Caco-2 (cell line): Measurements from ENCODE around the gene DIAPH3. TPM values are rescaled to one million over a fixed set of nuclear protein-coding genes. Genes with fewer than 3 reads are reported as not detected.

ENCODE experiments used
- BruUV-seq: library from RNA; stranded (reverse); fragments of 400-500 nt; replicated peaks from 2 replicates; lab custom pipeline; 2021; lab: Mats Ljungman, UMichigan
- CTCF ChIA-PET: fragments of 300-600 bp; sonication (Branson Sonifier 250); formaldehyde crosslinking; loops from one replicate; lab custom pipeline; 2022; ENCODE audit warnings: antibody characterized with exemption; lab: Charles Lee
- POLR2A ChIA-PET: fragments of 300-600 bp; sonication (Branson Sonifier 250); formaldehyde crosslinking; loops from one replicate; lab custom pipeline; 2022; ENCODE audit warnings: antibody characterized with exemption; lab: Charles Lee
- DNase-seq, 2 experiments: peaks; one replicate each; pipeline versions ENCODE4 v3.0.0 to v3.0.0-alpha.2; 2020 to 2022
- H3K27me3 ChIP-seq: replicated peaks from 2 replicates; pipeline ENCODE4 v1.6.0; 2011; ENCODE audit warnings: low read length; ENCODE audit not compliant: control insufficient read depth, insufficient read depth
- H3K36me3 ChIP-seq: 2 replicates; pipeline ENCODE4 v1.5.1; 2011; ENCODE audit warnings: low read length; ENCODE audit not compliant: control insufficient read depth, insufficient read depth
- H3K4me1 ChIP-seq: fragments of 250-450 bp; sonication (Bioruptor Pico); 2 replicates; pipeline ENCODE4 v1.5.1; 2020; ENCODE audit warnings: mild to moderate bottlenecking
- H3K4me3 ChIP-seq: 2 replicates; pipeline ENCODE4 v1.5.1; 2011; ENCODE audit warnings: low read depth, mild to moderate bottlenecking, control low read depth, low read length
- H3K9me3 ChIP-seq: fragments of 250-450 bp; sonication (Bioruptor Pico); 2 replicates; pipeline ENCODE4 v1.5.1; 2020; ENCODE audit warnings: mild to moderate bottlenecking, moderate library complexity
- H3K27ac Mint-ChIP-seq: one replicate; pipeline ENCODE4 v1.8.0; 2022; ENCODE audit warnings: mixed read lengths; ENCODE audit not compliant: unreplicated experiment
- H3K27me3 Mint-ChIP-seq: one replicate; pipeline ENCODE4 v1.8.0; 2022; ENCODE audit warnings: mixed read lengths; ENCODE audit not compliant: insufficient read depth, unreplicated experiment
- H3K36me3 Mint-ChIP-seq: one replicate; pipeline ENCODE4 v1.8.0; 2022; ENCODE audit warnings: mild to moderate bottlenecking, mixed read lengths; ENCODE audit not compliant: insufficient read depth, unreplicated experiment
- H3K4me1 Mint-ChIP-seq: one replicate; pipeline ENCODE4 v1.8.0; 2022; ENCODE audit warnings: low read depth, mixed read lengths; ENCODE audit not compliant: unreplicated experiment
- H3K4me3 Mint-ChIP-seq: one replicate; pipeline ENCODE4 v1.8.0; 2022; ENCODE audit warnings: mild to moderate bottlenecking, moderate library complexity, mixed read lengths; ENCODE audit not compliant: unreplicated experiment
- H3K9me3 Mint-ChIP-seq: one replicate; pipeline ENCODE4 v1.8.0; 2022; ENCODE audit warnings: mixed read lengths; ENCODE audit not compliant: unreplicated experiment
- intact Hi-C: fragments of 100-400 bp; cut with micrococcal nuclease; formaldehyde crosslinking; loops from one replicate; pipeline ENCODE4 v1.10.0; 2022; ENCODE audit not compliant: unreplicated experiment
- total RNA-seq: library from RNA; stranded (reverse); gene quantifications from 2 replicates; pipeline ENCODE4 v1.2.3, GENCODE V29; 2022
- TF ChIP-seq, protein P1 (sequence below), 2 experiments: fragments of 200-600 bp in 1 of 2; IDR thresholded peaks; 1 replicate in 1 of 2; 2 replicates in 1 of 2; pipeline versions ENCODE4 v1.5.1 to v1.8.0; 2011 to 2022; ENCODE audit warnings: antibody characterized with exemption in 1 of 2, control low read depth in 1 of 2, inconsistent platforms in 1 of 2, low read depth in 1 of 2, low read length in 1 of 2, mild to moderate bottlenecking in 1 of 2, moderate library complexity in 1 of 2; ENCODE audit not compliant: insufficient read depth in 1 of 2, severe bottlenecking in 1 of 2, unreplicated experiment in 1 of 2

The DIAPH3 gene
- total RNA-seq, 1 experiment from 2014 or later, result 60.6 TPM

DNA sequence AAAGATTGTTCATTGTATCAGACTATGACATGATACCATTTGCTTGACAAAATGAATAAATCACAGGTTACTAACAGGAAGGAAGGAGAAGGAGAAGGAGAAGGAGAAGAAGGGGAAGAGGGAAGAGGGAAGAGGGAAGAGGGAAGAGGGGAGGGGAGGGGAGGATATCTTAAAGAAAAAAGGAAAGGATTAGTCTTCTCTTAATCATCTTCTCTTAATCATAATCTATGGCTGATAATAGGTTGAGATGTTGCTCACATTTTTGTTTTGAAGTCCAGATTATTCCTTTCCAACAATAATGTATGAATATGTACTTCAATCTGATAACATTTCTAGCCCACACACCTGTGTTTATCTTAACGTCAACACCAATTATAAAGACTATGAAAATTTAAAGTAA, 25.1 kb downstream of the DIAPH3 start:
- TF ChIP-seq, protein P1, sequence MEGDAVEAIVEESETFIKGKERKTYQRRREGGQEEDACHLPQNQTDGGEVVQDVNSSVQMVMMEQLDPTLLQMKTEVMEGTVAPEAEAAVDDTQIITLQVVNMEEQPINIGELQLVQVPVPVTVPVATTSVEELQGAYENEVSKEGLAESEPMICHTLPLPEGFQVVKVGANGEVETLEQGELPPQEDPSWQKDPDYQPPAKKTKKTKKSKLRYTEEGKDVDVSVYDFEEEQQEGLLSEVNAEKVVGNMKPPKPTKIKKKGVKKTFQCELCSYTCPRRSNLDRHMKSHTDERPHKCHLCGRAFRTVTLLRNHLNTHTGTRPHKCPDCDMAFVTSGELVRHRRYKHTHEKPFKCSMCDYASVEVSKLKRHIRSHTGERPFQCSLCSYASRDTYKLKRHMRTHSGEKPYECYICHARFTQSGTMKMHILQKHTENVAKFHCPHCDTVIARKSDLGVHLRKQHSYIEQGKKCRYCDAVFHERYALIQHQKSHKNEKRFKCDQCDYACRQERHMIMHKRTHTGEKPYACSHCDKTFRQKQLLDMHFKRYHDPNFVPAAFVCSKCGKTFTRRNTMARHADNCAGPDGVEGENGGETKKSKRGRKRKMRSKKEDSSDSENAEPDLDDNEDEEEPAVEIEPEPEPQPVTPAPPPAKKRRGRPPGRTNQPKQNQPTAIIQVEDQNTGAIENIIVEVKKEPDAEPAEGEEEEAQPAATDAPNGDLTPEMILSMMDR (IDR thresholded peaks at IDR 0.05; ENCODE audit: insufficient read depth in 1 of 2, low read depth in 1 of 2, low read length in 1 of 2, severe bottlenecking in 1 of 2, unreplicated experiment in 1 of 2), result no peak

DNA sequence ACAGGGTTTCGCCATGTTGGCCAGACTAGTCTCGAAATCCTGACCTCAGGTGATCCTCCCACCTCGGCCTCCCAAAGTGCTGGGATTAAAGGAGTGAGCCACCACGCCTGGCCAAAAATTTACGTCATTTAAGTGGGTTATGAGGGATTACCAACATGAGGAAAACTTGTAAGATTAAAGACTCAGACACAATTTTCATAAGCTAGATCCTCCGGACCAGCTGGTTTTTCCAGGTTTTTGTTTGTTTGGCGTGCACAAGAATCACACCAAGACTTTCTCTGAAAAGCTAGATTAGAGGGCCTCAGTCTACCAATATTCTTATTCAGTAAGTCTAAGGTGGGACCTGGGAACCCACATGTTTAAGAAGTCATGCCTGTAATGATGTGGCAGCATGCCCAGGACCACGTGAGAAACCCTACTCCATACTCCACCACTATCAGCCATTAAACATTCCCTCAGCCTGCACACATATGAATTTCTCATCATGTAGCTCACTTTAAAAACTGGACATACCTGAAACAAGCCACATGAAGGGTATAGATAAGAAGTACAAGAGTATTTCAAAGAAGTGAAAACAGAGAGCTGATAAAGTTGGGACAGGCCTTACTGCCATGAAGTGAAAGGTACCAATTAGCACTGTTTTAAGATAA, 25.7 kb downstream of the DIAPH3 start:
- ChIA-PET POLR2A (interaction anchor here (0.8 to 1.1 kb wide), 2 partner anchors 27 to 259 kb away, joined by 3 to 5 read pairs; partner anchors contain the start of gene TDRD3), CTCF (interaction anchor here (1.1 kb wide), 1 partner anchor 192 kb away, joined by 4 read pairs; no protein-coding TSS in a partner anchor)
- Mint-ChIP-seq H3K36me3 (peaks cover 12% of the 10 kb centered on the region), H3K27me3 (no peaks in the 10 kb centered on the region), H3K9me3 (no peaks in the 10 kb centered on the region), H3K4me3 (no peak overlapping the region), H3K27ac (peak overlapping the region; percentile 8), H3K4me1 (peaks cover 40% of the 10 kb centered on the region)
- DNase-seq, result peak; percentile 52 to 63
- Histone ChIP-seq H3K4me1 (peaks cover 59% of the 10 kb centered on the region), H3K36me3 (no peaks in the 10 kb centered on the region), H3K27me3 (no peaks in the 10 kb centered on the region), H3K4me3 (no peak overlapping the region), H3K9me3 (no peaks in the 10 kb centered on the region)
- TF ChIP-seq, protein P1 (IDR thresholded peaks at IDR 0.05; ENCODE audit: insufficient read depth in 1 of 2, low read depth in 1 of 2, low read length in 1 of 2, severe bottlenecking in 1 of 2, unreplicated experiment in 1 of 2), result no peak
- intact Hi-C loops, result loop anchor here (1.0 to 10.0 kb wide), 3 partner anchors 26 to 187 kb away; no protein-coding TSS in a partner anchor
- no TSS peak for BruUV-seq

More for the DNA sequence above, 25.1 kb downstream of the DIAPH3 start:
- no peak for DNase-seq
- H3K27me3 ChIP-seq, result no peaks in the 10 kb centered on the region
- no peak overlapping the region for H3K4me3 ChIP-seq
- Mint-ChIP-seq H3K27me3 (no peaks in the 10 kb centered on the region), H3K4me1 (peaks cover 44% of the 10 kb centered on the region), H3K27ac (peak overlapping the region; percentile 8), H3K36me3 (peaks cover 15% of the 10 kb centered on the region), H3K9me3 (no peaks in the 10 kb centered on the region), H3K4me3 (no peak overlapping the region)
- H3K4me1 ChIP-seq, result peaks cover 59% of the 10 kb centered on the region
- H3K9me3 ChIP-seq, result no peaks in the 10 kb centered on the region
- ChIA-PET POLR2A (interaction anchor here (0.8 to 1.1 kb wide), 2 partner anchors 27 to 258 kb away, joined by 3 to 5 read pairs; partner anchors contain the start of gene TDRD3), CTCF (interaction anchor here (1.1 kb wide), 1 partner anchor 191 kb away, joined by 4 read pairs; no protein-coding TSS in a partner anchor)
- no peaks in the 10 kb centered on the region for H3K36me3 ChIP-seq
- no TSS peak for BruUV-seq
- intact Hi-C loops, result loop anchor here (1.0 to 10.0 kb wide), 3 partner anchors 26 to 186 kb away; no protein-coding TSS in a partner anchor

GRCh38 chr13:60135344-60135743, 28.4 kb downstream of the DIAPH3 start:
- BruUV-seq, result no TSS peak
- Mint-ChIP-seq H3K27ac (no peak overlapping the region), H3K4me3 (no peak overlapping the region), H3K36me3 (peaks cover 11% of the 10 kb centered on the region), H3K4me1 (peaks cover 30% of the 10 kb centered on the region), H3K9me3 (no peaks in the 10 kb centered on the region), H3K27me3 (no peaks in the 10 kb centered on the region)
- no peak for DNase-seq
- H3K36me3 ChIP-seq, result no peaks in the 10 kb centered on the region
- intact Hi-C loops, result loop anchor here (10.0 kb wide), 1 partner anchor 189 kb away; no protein-coding TSS in a partner anchor
- no peak overlapping the region for H3K4me3 ChIP-seq
- ChIA-PET CTCF (no interaction called here), POLR2A (no interaction called here)
- H3K9me3 ChIP-seq, result no peaks in the 10 kb centered on the region
- H3K27me3 ChIP-seq, result no peaks in the 10 kb centered on the region
- TF ChIP-seq, protein P1 (IDR thresholded peaks at IDR 0.05; ENCODE audit: insufficient read depth in 1 of 2, low read depth in 1 of 2, low read length in 1 of 2, severe bottlenecking in 1 of 2, unreplicated experiment in 1 of 2), result no peak
- H3K4me1 ChIP-seq, result peaks cover 43% of the 10 kb centered on the region
